T-helper 2 cell treated with Interferon-gamma antibody and Interleukin-4, amounts not matched to agents 100 ng/mL and 5 ng/mL, for 36 hours (primary cell): ENCODE data around the gene KLHL9. TPM values are rescaled to one million over a fixed set of nuclear protein-coding genes. Genes with fewer than 3 reads are reported as not detected.

Source experiments
- intact Hi-C: fragments of 100-400 bp; cut with micrococcal nuclease; formaldehyde crosslinking; loops from one replicate; pipeline ENCODE4 v1.15.1; 2023
- total RNA-seq: library from RNA; stranded (reverse); gene quantifications from 2 replicates; pipeline ENCODE4 v1.2.3, GENCODE V29; 2022

KLHL9 gene
- total RNA-seq, 1 donor from 2014 or later: 17.2 TPM

- intact Hi-C loops: no loop called here
These were observed 14.7 kb downstream of the KLHL9 start for GRCh38 chr9:21320465-21320864.

- intact Hi-C loops: loop anchor here (2.0 to 5.0 kb wide), 4 partner anchors 79 to 471 kb away; no protein-coding TSS in a partner anchor
These were observed 17.0 kb downstream of the KLHL9 start for GRCh38 chr9:21317956-21318923.

DNA sequence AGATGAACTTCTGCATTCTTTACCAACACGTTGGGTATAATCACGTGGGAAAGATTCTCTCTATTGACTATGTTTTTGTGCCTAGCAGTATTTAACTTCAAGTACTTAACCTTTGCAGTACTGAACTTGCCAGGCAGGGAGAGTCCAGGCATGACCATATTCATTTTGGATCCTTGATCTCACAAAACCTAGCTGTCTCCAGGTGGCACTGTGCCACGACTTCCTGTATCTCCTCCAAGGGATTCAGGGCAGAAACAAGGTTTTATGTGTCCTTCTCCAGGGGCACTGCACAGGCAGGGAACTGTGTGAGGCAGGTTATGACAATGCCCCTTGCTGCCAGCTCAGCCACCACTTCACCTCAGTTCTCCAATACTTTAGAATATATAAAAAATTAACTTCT is 18.3 kb downstream of the KLHL9 start:
- intact Hi-C loops: loop anchor here (5.0 kb wide), 1 partner anchor 80 kb away; no protein-coding TSS in a partner anchor

DNA sequence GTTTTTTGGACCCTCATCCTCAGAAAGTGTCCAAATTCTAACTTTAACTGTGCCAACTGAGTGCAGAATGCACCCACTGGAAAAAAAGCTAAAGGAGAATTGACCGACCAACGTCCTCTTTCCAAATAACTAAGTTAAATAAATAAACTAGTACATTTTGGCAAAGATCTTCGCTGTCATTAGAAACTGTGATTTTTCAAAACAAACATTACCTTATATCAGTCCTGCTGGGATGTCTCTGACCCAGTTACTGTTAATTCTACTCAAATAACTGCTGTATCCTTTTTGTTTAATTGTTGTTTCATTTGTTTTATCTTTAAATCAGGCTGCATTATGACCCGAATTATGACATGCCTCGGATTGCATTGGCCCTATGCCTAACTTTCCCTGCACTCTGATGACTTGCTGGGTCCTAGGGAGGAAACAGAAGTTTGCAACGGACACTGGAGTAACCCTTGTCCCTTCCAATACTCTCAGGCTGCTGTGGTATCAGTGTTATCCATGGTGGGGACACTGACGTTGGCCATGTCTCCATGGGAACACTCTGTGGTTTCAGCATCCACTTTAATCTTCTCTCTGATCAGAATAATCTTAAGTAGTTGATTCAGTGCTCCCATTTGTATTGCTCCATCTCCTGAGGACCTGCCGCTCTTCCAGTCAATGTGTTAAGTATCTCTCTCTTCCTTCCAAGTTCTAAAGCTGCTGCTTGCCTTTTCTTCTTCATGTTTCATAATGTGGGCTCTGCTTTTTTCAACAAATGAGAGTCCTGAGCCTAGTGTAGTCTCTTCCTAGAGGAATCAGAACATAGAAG is 19.0 kb downstream of the KLHL9 start:
- intact Hi-C loops: loop anchor here (5.0 kb wide), 1 partner anchor 79 kb away; no protein-coding TSS in a partner anchor

DNA sequence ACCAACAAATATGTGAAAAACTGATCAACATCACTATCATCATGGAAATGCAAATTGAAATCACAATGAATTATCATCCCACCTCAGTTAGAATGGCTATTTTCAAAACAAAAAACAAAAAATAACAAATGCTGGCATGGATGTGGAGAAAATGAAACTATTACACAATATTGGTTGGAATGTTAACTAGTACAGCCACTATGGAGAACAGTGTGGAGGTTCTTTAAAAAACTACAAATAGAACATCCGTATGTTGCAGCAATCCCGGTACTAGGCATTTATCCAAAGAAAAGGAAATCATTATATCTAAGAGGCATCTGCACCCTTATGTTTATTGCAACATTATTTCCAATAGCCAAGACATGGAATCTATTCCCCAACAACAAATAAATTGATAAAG is 21.1 kb downstream of the KLHL9 start:
- intact Hi-C loops: no loop called here

DNA sequence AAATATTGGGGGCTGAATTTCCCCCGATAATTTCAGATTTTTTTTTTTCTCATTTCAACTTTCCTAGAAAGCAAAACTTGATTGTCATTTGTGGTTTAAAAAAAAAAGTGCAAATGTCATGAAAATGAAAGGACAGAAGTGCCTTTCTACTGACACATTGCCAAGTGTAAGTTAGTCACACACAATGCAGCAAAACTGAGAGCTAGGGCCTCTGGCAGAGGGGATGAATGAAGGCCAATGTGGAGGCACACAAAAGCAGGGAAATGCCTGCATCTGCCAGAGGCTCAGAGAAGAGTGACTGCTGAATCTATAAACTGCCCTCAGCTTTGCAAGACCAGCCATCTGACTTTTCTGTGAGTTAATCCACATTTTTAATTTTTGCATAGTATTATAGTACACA is 23.3 kb downstream of the KLHL9 start:
- intact Hi-C loops: no loop called here

DNA sequence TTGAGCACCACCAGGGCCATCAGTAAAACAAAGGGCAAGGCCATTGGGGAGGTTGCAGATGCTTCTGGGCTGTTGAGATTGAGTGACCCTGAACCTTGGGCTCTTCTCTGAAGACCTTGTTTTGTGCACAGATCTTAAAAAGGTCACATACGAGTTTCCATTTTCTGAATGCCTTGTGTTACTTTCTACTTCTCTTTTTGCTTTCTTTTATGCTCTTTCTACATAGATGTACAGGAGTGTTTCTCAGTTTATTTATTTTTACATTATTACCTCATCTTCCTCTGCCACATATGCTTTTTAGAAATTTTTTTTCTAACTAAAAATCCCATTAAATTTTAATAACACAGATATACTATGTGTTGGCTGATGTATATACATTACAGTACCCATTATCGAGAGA is 30.0 kb downstream of the KLHL9 start, which contains the start of gene IFNA5:
Gene IFNA5 (minus strand): TSS at position 101 of the 400 bp plus-strand sequence. CDS start 57 bp downstream, at position 44.
- intact Hi-C loops: no loop called here

- intact Hi-C loops: no loop called here
These were observed 39.2 kb downstream of the KLHL9 start for GRCh38 chr9:21295992-21296391.

- intact Hi-C loops: no loop called here
These were observed 40.2 kb downstream of the KLHL9 start for GRCh38 chr9:21294904-21295538.

GRCh38 chr9:21294364-21294774 is 40.8 kb downstream of the KLHL9 start:
- intact Hi-C loops: no loop called here

GRCh38 chr9:21289848-21290247 is 45.4 kb downstream of the KLHL9 start:
- intact Hi-C loops: no loop called here

DNA sequence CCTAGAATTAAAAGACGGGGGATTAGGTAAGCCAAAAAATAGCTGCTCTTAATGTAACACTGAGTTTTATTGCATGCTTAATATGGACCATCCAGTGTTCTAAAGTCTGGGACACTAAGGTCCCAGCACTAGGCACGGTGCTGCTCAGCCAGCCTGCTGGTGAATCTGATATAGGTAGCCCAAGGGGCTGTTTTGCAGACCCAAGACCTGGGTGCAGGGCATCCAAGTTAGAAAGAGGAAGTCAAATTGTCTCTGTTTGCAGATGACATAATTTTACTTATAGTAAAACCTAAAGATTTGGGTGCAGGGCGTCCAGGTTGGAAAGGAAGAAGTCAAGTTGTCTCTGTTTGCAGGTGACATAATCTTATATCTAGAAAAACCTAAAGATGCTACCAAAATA is 47.9 kb downstream of the KLHL9 start:
- intact Hi-C loops: no loop called here

GRCh38 chr9:21286659-21287058 is 48.5 kb downstream of the KLHL9 start:
- intact Hi-C loops: no loop called here

GRCh38 chr9:21286099-21286498 is 49.1 kb downstream of the KLHL9 start:
- intact Hi-C loops: no loop called here

DNA sequence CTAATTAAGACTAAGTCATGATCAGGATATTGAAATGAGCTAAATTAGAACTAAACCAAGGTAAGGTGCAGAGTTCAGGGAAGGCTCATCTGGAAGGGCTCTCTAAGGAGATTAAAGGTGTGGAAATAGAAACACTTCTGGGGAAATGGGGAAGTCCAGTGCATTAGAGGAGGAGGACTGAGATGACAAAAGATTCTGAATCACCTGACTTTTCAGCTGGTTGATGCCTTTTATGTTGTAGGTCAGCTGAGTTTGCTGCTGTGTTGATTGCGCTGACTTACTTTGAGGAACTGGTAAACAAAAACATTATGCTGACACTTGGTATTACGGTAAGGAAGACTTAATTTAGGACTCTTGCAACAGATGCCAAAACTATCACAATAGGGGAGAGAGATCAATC is 53.9 kb downstream of the KLHL9 start:
- intact Hi-C loops: no loop called here

Other genes starting within 250 kb of the KLHL9 start
- gene IFNW1, start 193.6 kb downstream of the KLHL9 start, total RNA-seq: not detected in 2 replicates
- gene IFNA21, start 168.7 kb downstream of the KLHL9 start, total RNA-seq: not detected in 2 replicates
- not detected in 2 replicates for gene IFNA4, start 147.8 kb downstream of the KLHL9 start, total RNA-seq
- gene IFNA7, start 133.2 kb downstream of the KLHL9 start, total RNA-seq: not detected in 2 replicates
- not detected in 2 replicates for gene IFNA10, start 128.3 kb downstream of the KLHL9 start, total RNA-seq
- gene IFNA16, start 118.1 kb downstream of the KLHL9 start, total RNA-seq: not detected in 2 replicates
- gene IFNA17, start 107.2 kb downstream of the KLHL9 start, total RNA-seq: not detected in 2 replicates
- not detected in 2 replicates for gene IFNA14, start 95.4 kb downstream of the KLHL9 start, total RNA-seq
- gene IFNA5, start 30.1 kb downstream of the KLHL9 start, total RNA-seq: not detected in 2 replicates
- not detected in 2 replicates for gene IFNA6, start 15.5 kb upstream of the KLHL9 start, total RNA-seq
- not detected in 2 replicates for gene IFNA13, start 32.7 kb upstream of the KLHL9 start, total RNA-seq
- not detected in 2 replicates for gene IFNA2, start 50.0 kb upstream of the KLHL9 start, total RNA-seq
- not detected in 2 replicates for gene IFNA8, start 73.7 kb upstream of the KLHL9 start, total RNA-seq
- not detected in 2 replicates for gene IFNA1, start 105.0 kb upstream of the KLHL9 start, total RNA-seq
- gene IFNE, start 146.9 kb upstream of the KLHL9 start, total RNA-seq: not detected in 2 replicates